ENCODE data around the gene RICTOR.

RICTOR gene, protein sequence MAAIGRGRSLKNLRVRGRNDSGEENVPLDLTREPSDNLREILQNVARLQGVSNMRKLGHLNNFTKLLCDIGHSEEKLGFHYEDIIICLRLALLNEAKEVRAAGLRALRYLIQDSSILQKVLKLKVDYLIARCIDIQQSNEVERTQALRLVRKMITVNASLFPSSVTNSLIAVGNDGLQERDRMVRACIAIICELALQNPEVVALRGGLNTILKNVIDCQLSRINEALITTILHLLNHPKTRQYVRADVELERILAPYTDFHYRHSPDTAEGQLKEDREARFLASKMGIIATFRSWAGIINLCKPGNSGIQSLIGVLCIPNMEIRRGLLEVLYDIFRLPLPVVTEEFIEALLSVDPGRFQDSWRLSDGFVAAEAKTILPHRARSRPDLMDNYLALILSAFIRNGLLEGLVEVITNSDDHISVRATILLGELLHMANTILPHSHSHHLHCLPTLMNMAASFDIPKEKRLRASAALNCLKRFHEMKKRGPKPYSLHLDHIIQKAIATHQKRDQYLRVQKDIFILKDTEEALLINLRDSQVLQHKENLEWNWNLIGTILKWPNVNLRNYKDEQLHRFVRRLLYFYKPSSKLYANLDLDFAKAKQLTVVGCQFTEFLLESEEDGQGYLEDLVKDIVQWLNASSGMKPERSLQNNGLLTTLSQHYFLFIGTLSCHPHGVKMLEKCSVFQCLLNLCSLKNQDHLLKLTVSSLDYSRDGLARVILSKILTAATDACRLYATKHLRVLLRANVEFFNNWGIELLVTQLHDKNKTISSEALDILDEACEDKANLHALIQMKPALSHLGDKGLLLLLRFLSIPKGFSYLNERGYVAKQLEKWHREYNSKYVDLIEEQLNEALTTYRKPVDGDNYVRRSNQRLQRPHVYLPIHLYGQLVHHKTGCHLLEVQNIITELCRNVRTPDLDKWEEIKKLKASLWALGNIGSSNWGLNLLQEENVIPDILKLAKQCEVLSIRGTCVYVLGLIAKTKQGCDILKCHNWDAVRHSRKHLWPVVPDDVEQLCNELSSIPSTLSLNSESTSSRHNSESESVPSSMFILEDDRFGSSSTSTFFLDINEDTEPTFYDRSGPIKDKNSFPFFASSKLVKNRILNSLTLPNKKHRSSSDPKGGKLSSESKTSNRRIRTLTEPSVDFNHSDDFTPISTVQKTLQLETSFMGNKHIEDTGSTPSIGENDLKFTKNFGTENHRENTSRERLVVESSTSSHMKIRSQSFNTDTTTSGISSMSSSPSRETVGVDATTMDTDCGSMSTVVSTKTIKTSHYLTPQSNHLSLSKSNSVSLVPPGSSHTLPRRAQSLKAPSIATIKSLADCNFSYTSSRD (N-terminal part only)

DNA sequence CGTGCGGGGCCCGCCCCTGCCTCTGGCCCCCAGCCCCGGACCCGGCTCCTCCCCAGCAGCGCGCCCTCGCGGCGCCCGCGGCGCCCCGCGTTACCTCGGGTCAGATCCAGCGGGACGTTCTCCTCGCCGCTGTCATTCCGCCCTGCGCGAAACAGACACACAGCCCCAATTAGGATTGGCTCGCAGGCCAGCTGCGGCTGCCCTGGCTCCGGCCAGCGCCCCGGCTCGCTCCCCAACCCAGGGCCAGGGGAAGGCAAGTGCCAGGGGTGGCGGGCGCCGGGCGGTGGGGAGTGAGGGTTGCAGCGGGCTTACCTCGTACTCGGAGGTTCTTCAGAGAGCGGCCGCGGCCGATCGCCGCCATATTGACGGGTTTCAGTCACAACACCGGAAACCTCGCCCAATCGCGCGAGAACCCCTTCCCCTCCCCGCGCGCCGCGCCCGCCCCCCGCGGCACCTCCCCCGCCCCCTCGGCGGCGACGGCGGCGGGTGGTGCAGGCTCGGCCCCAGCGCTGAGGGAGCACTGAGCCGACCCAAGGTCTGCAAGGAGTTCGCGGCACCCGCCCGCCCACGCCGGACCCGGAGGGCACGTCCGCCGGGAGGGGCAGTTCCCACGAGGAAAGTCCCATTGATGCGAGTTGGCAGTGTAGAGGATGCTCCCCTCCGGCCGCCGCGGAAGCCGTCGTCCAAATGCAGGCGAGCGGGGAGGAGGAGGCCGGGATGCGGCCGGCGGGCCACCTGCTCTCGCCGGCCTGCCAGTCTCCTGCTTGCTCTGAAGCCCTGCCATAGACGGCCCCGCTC lies at the start of gene RICTOR:
RICTOR (minus strand) TSS at position 383 of the 798 bp plus-strand sequence; CDS start at position 361, 22 bp downstream.
- DNase-seq (ENCODE audit: low read depth) = peak; percentile 79

DNA sequence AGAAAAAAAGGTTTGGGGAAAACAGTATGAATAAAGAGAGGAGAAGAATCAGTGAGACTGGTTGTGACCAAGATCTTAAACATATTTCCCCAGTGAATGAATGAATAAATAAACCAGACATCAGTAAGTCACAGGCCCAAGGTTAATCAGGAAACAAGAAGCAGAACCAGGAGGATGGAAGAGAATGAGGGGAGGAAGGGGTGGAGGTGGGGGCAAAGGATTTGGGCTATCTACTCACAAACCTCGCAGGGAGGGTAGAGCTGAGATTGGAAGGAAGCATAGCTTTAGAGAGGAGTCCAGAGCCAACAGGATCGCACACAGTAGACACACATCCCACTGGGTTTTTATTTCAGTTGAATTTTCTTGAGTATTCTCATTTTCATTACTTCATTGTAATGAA lies 47.7 kb upstream of the RICTOR start:
- no peak for DNase-seq (ENCODE audit: low read depth)

DNA sequence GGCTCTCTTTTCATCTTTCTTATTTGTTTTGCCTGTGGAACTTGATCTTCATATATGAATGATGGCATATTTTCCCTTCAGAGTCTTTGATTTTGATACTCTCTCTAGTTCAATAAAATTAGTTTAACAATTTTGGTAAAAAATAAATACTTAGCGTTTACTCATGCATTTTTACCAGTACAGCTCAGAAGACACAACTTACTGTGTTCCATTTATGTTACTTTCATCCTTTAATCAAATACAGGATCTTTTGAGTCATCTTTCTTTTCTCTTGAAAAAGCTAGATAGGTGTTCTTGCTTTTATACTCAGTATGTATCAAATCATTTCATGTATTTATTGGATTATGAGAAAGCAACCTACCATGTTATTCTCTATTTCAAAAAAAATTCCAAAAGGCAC lies 47.1 kb upstream of the RICTOR start:
- DNase-seq (ENCODE audit: low read depth) = no peak

DNA sequence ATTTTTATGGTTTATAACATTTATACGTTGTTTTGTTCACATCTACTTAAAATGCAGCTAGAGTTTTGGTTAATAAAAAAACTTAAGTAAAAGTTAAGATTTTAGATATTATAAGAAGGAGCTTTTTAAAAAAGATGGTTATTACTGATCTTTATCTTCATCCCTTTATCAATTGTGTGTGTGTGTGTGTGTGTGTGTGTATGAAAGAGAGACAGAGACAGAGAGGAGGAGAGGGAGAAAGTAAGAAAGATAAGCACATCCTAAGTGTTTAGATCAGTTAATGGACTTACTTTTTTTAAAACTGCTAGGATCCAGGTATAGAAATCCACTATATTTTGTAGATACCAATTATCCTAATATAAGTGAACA lies 45.8 kb upstream of the RICTOR start:
- DNase-seq (ENCODE audit: low read depth) = no peak

DNA sequence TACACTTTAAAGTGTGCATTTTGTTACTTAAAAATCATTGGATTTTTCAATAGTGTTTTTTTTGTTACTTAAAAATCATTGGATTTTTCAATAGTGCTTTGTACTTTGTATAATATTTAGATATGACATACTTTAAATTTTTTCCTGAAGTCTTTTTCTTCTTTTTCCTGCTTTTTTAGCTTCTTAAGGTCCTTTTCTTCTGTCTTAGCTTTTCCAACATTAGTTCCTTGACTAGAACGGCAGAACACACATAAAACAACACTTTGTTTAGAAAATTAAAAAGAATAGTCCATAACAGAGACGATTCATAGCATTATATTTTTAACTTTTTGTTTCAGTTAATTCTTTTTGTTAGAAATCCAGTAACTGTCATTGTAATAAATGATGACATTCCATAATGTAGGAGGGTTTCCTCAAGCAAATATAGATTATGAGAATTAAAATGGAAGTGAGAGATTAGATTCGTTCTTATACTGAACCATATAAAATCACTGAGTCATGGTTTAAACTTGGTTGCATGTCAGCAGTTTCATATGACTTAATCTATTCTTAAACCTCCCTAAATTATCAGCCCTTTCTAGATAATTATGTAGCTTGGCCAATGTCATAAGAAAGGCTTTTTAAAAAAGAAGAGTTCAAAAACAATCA lies 45.3 kb upstream of the RICTOR start:
- DNase-seq (ENCODE audit: low read depth) = no peak

DNA sequence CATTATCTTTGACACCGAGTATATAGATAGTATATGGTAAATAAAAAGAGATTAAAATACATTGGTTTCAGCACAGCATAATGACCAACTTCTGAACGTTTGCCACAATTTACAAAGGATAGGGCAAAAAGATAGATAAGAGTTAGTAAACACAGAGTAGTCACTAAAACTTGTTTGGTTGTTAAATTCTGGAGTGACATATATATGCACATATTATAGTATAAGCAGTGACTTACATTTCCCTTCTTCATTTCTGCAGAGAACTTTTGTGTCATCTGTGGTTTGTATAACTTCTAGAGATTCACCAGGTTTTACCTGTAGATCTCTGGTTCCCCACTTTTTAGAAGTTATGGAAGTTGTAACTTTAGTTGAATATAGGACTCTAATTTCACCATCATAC lies 44.4 kb upstream of the RICTOR start:
- DNase-seq (ENCODE audit: low read depth) = no peak

DNA sequence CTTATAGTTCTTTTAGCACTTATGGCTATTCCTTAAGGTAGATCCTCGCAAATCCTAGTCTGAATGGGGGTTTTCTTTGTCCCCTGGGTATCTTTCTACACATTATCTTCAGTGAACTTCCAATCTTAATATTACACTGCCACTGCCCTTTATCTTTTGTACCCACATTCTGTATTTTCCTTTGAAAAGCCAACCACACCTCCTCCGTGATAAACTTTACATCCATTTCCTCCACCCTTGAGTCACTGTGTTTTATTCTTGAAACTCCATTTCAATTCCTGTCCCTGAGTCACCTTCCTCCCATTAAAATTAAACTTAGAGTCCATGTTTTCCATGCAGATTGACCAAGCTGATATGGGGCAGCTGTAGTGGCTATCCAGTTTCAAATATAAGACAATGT lies 43.2 kb upstream of the RICTOR start:
- no peak for DNase-seq (ENCODE audit: low read depth)

DNA sequence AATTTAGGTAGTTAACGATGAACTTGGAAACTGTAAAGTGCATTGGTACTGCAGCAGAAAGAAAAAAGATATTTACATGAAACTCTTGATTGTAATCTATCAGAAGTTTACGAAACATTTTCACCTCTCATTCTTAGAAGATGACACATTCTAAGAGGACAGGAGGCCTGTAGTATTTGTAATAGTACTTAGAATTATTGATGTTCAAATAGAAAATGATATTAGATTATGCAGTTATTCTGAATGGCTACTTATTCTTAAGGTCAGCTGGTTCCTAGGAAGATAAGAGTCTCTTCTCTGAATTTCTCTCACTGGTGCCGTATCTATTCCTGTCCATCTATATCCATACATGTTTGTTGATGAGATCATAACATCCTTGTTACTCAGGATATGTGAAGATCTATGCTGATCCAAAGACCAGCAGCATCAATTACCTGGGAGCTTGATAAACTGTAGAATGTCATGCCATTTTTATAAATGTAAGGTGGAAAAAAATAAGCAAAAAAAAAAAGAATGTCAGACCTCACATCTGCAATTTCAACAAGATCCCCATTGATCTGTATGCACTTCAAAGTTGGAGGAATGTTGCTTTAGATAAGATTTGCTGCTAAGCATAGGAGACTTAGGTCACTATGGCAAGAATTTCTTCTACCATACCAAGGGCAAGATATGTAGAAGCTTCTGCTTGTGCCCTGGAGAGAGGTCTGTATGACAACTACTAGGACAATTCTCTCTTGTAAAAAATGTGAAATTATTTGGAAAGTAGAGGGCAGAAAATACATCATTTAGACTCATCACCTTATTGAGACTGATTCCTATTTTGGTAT lies 42.4 kb upstream of the RICTOR start:
- no peak for DNase-seq (ENCODE audit: low read depth)

DNA sequence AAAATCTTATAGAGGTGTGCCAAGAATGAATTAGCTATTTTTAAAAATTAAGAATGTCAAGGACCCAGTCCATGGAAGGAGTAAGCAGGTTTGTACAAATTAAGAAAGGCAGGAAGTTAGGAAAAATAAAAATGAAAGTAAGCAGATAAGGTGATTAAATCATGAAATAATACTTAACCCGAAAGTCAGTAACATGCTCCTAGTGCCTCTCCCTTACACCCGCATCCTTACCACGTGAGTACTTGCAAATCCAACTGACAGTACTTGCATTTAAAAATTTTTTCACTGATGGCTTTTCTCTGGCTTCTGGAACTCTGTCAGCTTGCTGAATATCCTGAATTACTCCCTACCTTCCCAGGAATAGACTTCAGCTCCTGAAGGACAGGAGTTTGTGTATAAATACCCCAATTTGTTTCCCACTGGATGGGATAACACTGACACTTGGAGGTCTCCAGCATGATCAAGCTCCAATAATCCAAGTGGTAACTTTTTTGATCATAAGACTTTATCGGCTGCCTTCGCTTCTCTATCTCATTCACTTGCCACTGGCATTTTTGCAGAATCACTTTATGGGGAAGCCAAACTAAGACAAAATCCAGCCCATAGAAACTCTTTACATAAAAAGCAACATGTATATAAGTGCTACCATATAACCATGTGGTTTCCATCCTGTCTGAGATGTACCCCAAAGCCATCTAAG lies 41.6 kb upstream of the RICTOR start:
- no peak for DNase-seq (ENCODE audit: low read depth)

DNA sequence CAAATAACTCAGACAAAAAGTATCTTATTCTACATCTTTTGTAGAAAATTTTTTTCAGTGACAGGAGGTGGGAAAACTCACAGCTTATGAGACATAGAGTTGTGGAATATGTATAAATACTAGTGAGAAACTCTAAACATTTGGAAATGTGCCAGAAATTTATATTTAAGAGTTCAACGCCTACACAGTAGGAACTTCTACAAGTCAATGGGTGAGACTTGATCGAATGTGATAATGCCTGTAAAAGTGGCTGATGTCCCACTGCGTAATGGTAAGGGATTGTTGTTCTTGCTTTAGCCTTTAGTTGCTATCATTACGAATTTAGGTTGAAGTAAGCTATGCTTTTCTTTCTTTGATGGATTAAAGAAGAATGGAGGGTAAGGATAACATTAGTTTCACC lies 40.0 kb upstream of the RICTOR start:
- DNase-seq (ENCODE audit: low read depth) = no peak

DNA sequence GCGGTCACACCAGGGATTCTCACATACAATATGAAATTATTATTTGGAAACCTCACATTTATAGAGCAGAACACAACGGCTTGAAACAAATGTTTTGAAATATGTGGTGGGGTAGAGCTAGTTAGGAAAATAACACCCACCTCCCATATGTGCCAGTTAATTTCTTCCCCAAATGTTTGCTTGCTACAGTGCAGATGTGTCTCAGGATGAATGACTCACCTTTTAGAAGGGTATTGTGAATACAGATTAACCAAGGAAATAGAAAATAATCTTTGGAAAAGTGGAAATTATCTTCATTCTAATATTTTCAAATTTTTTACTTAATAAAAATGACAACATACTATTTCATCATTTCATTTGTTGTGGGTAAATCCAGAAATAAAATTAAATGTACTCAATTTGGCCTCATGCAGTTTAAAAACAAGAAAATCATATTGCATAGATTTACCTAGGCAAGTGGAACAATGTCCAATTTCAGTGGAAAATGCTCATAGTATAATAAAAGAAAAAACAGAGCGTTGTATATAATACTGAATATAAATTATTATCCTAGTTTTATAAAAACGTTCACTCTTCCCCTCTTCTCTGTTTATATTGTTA lies 39.3 kb upstream of the RICTOR start:
- DNase-seq (ENCODE audit: low read depth) = no peak

DNA sequence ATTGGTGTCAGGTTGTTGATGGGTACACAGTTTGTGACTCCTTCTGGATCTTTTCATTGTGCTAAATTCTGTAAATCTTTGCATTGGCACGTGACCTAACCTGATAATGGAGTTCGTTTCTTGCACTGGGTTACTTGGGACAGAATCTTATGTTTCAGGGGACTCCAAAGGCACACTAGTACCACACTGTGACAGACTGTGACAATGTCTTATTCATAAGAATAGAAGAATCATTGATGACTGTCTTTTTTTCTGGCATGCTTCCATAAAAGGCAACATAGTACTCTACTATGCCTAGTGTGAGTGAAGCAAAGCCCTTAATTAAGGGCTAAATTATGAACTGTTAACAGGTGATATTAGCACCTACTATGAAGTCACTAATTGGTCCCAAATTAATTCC lies 35.4 kb upstream of the RICTOR start:
- DNase-seq (ENCODE audit: low read depth) = no peak

DNA sequence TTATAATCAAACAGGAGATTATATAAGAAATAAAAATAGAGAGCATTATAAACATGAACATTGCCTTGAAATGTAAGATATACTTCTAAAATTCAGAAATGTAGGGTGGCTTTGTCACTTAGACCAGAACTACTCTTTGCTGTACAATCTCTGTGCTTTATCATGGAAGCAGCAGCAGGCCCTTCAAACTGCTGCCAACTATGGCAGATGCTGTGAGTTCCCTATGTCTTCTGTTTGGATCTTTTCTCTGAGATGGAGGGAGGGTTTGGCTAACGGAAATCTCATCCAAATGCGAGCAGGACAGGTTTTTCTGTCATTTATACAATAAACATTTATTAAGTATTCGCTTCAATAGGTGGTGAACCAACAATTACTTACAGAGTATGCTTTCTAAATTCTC lies 34.8 kb upstream of the RICTOR start:
- DNase-seq (ENCODE audit: low read depth) = no peak

DNA sequence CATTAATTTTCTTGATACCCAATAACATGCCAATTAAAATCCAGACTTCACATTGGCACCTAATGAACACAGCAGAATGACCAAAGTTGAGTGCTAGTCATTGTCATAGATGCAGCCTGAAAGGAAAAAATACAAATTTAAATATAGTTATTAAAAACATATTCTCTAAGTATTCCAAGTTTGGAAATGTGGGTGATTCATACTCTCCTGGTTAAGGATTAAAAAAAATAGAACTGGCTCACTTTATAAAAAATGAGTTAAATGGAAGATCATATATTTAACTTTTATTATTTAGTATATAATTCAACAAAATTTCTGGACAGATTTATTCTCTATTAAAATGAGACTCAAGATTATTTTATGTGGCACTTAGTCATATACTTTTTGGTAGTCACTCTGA lies 33.2 kb upstream of the RICTOR start:
- no peak for DNase-seq (ENCODE audit: low read depth)

DNA sequence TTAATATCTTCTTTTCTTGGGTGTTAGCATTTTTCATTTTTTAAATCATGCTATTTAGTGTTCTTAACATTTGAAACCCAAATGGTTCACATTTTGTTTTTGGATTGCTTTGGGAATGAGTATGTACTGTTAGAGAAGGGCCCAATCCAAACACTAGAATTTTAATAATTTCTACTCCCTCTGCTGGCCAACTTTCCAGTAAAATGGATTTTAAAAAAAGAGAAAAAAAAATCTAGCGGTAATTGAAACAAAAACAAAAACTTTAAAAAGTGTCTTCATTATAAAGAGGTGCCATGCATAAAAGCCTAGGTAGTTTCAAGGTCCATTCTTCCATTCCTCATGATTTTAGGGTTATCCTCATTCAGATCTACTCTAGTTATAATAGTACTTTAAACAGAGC lies 32.1 kb upstream of the RICTOR start:
- no peak for DNase-seq (ENCODE audit: low read depth)

DNA sequence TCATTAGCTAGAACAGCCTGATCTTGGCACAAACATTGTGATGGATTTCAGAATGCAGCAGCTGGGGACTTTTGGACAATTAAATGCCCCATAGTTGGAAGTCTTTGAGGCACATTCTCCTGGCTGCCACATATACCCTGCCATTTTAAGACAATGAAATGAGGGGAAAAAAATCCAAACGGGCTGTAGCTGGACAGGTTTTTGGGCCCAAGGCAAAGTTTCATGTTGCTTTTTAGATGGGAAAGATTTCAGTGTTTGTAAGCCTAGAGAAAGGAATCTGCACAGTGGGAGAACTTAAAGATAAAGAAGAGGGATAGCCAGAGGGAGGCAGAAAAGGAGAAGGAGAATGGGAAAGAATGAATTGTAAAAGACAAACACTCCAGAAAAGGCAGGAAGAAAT lies 30.0 kb upstream of the RICTOR start:
- no peak for DNase-seq (ENCODE audit: low read depth)

DNA sequence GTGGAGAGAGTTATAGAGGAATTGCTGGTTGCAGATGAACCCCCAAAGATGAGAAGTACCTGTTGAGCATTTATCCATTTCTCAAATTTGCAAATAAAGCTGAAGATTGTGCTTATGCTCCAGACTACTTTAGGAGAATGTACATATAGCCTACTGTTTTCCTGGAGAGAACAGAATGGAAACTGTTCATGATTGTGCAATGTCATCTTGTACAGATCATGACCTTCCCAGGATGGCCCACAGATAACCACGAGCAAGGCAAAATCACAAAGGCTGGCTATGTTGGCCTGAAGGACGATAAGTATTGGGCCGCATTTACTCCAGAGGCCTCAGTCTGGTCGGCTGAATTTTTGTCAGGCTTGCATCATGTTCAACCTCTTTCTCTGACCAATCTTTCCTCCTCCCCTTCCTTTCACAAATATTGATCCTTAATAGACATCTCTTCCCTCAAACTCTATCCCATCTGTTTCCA lies 28.5 kb upstream of the RICTOR start:
- no peak for DNase-seq (ENCODE audit: low read depth)

DNA sequence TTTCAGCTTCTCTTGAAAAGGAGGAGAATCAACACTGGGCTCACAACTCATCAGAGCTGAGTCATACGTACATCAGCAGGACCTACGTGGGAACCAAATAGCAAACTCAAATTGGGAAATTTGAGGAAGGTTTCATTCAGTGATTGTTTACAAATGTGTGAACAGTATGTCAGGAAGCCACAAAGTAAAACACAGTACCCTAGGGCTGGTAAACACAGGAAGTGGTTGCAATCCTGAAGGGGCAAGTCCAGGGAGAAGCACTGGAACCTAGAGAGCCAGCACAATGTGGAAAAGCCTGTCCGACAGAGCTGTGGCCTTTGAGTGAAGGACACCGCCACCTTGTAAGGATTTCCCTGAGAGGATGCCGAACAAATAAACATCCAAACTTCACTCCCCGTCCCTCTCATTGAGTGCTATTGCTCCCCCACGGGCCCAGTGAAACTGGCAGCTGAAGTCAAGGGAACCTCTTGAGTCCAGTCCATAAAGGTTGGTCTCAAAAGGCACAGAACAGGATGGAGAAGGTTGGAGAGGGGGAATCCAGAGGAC lies 26.7 kb upstream of the RICTOR start:
- peak; percentile 87 for DNase-seq (ENCODE audit: low read depth)

Measured in HS-27A (cell line).